Stimulated activated CD8-positive, alpha-beta memory T cell treated with anti-CD3 and anti-CD28 coated beads, Interleukin-7, amount 100 ng/mL, for 1 hour (primary cell): Measurements from ENCODE around the gene ZCCHC3.
"Not testable (repeated sequence)": the region's sequence is repeated elsewhere in the genome, so short reads cannot be mapped to it uniquely, and the experiment has no call there.

ENCODE experiments used
- DNase-seq, 2 donors: peaks; one replicate each; pipeline ENCODE4 v3.0.0-alpha.2; 2020; ENCODE audit warnings: low read depth in 2 of 2

Gene ZCCHC3

DNA sequence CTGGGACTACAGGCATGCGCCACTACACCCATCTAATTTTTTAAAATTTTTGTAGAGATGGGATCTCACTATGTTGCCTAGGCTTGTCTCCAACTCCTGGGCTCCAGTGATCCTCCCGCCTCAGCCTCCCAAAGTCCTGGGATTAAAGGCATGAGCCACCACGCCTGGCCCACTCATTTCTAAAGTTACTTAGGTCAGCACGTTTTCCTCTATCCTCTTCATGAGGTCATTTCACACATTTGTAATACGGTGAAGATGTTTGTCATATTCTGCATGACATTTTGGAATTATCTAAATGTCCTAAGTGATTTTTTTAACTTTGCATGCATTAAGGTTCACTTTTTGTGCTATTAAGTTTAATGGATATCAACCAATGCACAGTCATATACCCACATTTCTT is 16.0 kb downstream of the ZCCHC3 start:
- DNase-seq: no peak

DNA sequence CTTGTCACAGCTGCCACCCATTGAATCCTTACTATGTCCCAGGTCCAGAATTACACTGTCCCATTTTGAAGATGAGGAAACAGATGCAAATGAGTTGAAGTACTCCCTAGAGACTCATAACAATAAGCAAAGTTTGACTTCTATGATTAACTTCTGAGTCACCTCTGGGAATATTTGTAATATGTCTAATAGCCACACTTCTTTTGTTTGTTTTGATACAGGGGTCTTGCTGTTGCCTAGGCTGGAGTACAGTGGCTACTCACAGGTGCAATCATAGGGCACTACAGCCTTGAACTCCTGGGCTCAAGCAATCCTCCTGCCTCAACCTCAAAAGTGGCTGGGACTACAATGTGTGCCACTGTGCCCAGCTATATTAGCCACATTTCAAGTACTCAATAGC is 16.6 kb downstream of the ZCCHC3 start:
- DNase-seq: no peak

DNA sequence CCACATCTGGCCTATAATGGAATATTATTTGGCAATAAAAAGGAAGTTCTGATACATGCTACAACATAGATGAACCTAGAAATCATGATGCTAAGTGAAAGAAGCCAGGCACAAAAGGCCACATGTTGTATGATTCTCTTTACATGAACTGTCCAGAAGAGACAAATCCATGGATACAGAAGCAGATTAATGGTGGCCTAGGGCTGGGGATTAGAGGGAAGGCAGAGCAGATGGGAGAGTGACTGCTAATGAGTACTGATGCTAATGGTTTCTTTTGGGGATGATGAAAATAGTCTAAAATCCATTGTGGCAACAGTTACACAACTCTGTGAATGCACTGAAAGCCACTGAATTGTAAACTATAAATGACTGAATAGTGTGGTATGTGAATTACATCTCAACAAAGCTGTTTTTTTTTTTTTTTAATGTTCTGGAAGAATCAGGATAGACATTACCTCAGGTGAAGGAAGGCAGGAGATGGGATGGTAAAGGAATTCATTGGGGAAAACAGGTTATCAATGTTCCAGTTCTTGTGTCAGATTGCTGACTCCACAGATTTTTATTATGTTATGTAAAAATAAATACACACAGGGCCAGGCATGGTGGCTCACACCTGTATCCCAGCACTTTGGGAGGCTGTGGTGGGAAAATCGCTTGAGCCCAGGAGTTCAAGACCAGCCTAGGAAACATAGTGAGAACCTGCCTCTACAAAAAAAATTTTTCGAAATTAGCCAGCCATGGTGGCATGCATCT is 19.1 kb downstream of the ZCCHC3 start:
- no peak for DNase-seq

DNA sequence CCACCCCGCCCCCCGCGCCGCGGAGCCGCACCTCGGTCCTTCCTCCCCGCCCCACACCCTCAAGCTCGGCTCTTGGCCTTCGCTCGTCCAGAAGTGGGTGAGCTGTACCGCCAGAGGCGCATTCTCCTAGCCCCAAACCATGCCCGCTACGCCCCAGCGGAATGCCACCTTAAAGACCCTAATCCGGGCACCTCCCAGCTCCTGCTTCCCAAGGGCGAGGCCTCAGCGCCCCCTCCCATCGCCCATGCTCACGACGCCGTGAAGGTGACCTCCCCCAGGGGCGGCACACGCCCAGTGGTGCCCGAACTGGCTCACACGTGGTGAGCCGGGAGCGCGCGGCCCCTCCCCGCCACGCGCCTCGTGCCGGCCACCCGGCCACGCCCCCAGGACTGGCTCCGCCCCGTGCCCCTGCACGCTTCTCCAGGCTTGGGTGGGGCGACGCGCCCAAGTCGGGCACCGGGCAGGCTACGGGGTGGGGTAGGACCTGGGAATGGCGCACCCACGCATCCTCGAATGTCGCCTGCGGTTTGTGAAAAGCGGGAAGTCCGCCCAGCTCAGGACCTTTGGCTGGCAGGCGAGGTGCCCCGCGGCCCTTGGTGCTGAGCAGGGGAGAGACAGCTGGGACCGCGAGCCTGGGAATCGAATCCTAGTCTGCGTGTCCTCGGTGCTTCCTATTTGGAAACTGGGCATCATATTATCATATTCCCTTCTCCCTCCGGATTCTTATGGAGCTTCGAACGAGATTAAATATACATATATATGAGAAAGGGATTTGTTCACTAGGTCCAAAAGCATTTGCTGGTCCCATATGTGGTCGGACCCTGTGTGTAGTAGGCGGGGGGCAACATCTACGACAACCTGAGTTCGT is 27.0 kb downstream of the ZCCHC3 start:
- DNase-seq: peak; percentile 74 to 81

DNA sequence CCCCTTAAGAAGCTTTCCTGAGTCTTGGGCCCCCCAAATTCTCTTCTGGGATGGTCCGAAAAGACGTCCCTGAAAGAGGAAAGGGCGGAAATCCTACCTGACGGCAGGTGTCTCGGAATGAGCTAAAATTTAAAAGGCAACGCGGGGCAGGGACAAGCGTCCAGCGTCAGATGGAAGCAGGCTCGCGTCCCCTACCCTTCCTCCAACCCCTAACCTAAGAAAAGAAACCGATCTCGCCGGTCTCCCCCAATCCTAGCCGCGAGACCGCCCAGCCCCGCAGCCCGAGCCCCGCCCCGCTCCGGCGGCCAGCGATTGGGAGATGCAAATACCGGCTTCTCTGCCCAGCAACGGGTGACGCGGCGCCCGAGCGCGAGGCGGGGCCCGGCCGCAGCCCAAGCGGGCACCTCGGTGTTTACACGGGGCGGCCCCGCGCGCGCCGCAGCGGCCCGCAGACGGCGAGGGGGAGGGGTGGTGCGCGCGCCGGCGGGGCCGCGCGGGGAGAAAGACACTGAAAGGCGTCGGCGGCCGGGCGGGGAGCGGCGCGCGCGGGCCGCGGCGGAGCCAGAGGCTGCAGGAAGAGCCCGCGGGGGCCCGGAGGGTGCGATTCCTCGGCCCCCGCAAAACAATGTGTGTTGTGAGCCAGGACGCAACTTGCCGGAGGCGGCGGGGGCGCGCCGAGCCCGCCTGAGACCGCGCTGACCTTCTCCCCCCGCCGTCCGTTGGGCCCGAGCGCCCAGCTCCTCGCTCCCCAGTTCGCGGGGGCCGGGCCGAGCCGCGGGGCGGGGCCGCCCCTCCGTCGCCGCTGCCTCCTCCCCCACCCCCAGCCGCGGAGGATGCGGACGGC is 27.9 kb downstream of the ZCCHC3 start, which contains the start of gene SOX12:
SOX12 (plus strand) TSS at position 508 of the 844 bp plus-strand sequence. CDS start 373 bp downstream, outside the sequence.
- DNase-seq: peak; percentile 95 to 97

DNA sequence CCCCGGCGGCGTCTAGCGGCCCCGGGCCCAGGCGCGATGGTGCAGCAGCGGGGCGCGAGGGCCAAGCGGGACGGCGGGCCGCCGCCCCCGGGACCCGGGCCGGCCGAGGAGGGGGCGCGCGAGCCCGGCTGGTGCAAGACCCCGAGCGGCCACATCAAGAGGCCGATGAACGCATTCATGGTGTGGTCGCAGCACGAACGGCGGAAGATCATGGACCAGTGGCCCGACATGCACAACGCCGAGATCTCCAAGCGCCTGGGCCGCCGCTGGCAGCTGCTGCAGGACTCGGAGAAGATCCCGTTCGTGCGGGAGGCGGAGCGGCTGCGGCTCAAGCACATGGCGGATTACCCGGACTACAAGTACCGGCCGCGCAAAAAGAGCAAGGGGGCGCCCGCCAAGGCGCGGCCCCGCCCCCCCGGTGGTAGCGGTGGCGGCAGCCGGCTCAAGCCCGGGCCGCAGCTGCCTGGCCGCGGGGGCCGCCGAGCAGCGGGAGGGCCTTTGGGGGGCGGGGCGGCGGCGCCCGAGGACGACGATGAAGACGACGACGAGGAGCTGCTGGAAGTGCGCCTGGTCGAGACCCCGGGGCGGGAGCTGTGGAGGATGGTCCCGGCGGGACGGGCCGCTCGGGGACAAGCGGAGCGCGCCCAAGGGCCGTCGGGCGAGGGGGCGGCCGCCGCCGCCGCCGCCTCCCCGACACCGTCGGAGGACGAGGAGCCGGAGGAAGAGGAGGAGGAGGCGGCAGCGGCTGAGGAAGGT is 28.7 kb downstream of the ZCCHC3 start:
- DNase-seq: no peak

DNA sequence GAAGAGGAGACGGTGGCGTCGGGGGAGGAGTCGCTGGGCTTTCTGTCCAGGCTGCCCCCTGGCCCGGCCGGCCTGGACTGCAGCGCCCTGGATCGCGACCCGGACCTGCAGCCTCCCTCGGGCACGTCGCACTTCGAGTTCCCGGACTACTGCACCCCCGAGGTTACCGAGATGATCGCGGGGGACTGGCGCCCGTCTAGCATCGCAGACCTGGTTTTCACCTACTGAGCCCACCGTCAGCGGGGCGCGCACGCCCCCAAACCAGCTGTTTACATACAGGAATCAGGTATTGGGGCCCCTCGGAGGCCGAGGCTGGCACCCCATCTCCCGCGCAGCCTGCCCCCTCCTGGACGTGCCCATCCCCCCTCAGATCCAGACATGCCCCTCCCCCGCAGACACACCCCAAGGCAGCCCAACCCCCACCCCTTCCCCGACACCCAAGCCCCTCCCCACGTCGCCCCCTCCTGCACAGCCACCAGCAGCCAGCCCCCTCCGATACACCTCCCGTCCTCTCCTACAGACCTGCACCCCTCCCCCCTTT is 29.3 kb downstream of the ZCCHC3 start:
- DNase-seq: no peak

DNA sequence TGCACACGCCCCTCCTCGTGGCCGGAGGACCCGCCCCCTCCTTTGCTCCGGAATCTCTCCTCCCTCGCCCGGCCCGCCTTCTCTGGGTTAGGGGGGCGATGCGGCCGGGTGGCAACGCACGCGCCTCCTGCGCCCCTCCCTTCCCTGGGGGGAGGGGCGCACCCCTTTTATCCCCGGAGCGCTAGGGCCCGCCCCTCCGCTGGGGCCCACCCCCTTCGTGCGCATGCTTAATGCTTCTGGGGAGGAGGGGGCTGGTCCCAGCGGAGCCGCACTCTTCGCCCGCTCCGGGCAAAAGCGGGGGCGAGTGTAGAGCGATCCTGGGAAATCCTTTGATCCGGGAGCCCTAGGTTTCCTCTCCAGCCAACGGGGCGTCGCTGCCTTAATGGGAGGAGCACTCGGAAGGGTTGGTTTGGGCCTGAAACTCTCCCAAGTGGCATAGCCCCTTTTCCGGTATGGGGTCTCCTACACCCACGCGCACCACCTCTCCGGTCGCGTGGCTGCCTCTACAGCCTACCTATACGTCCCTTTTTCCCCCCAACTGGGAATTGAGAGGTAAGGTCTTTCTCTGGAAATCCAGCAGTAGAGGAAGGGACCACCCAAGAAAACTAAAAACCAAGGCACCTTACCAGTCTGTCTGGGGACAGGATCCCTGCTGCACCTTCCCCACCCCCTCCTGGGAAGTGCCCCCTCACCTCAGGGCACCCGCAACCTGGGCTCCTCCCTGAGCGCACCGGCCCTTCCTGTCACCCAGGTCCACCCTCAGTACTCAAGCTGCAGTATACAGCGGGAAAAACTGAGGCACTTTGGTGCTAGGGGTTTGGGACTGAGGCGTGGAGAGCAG is 30.0 kb downstream of the ZCCHC3 start:
- peak; percentile 42 to 48 for DNase-seq

DNA sequence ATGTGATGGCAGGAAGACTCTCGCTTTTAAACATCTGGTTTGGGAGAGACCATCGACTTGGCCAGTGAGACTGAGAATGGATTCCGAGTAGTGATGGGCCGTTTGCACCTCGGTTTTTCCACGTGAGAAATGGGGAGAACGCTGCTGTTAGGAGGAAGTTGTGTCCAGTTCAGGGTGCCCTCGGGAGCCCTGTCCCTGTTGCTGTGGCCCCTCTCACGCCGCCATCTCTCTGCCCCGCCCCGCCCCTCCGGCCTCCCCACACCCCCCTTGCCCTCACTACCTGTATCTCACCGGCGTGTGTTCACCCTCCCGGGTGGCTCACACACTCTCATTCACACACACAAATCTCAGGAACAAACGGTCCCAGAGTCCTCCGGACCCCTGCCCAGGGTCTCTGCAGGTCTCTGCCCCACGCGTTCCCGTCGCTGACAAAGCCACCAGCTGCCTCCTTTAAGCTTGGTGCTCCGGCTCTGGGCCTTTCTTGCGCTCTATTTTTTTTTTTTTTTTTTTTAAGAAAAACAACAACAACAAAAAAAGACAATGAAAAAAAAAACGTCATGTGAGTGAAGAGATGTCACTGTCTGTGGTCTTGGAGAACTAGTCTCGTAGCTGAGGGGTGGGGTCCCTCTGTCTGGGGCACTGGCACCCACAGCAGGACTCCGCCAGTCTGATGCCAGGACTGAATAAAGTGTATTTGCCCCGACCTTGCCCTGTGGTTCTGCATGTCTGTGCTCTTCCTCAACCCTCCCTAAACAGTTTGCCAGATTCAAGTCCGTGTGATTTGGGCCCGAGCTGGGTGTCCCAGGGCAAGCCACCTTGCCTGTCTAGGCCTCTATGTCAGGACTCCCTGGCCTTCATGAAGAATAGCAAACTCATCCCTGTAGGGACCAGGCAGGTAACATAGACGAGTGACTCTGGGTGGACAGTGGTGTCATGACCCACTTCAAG is 30.9 kb downstream of the ZCCHC3 start:
- DNase-seq: no peak

DNA sequence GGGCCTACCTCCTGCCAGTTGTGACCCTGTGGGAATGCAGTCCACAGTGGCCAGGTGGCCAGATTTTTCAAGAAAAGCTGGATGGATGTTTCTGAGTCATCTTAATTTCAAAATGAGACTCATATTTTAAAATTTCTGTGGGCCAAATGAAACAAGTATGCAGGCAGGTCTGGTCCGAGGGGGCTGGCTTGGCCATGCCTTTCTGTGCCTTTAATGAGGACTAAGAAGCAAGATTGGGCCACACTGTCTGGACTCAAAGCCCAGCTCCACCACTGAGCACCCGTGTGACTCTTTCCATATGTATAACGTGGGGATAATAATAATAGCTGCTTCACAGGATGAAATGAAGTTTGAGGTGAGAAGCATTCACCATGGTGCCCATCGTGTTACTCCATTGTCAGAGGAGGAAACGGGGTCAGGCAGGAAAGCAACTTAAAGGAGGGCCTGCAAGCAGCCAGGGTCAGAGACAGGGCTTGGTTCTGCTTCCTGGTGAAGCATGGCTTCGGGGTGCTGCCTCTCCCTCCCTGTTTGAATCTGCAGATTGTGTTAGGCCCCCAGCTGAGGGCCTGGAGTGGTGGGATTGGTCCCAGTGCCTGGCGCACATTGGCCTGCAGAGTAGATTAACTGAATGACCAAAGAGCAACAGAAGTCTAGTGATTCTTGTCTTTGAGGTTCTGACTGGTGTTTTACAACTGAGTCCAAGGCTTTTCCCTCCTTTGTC is 31.8 kb downstream of the ZCCHC3 start:
- no peak for DNase-seq

DNA sequence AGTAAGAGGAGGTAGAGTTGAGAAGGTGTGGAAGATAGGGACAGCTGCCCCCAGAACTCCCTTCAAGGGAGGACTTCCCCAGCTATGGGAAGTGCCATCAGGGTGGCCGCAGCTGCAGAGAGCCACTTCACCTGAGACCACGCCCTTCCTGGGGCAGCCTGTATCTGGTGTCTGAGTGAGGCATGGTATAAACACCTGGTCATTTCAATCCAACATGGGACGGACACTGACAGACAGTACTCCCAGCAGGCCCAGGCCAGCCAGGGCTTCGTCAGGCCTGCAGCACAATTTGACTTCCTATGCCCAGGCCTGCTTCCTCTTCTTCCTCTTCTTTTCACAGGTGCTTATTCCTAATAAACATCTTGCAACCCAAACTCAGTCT is 32.5 kb downstream of the ZCCHC3 start:
- no peak for DNase-seq

DNA sequence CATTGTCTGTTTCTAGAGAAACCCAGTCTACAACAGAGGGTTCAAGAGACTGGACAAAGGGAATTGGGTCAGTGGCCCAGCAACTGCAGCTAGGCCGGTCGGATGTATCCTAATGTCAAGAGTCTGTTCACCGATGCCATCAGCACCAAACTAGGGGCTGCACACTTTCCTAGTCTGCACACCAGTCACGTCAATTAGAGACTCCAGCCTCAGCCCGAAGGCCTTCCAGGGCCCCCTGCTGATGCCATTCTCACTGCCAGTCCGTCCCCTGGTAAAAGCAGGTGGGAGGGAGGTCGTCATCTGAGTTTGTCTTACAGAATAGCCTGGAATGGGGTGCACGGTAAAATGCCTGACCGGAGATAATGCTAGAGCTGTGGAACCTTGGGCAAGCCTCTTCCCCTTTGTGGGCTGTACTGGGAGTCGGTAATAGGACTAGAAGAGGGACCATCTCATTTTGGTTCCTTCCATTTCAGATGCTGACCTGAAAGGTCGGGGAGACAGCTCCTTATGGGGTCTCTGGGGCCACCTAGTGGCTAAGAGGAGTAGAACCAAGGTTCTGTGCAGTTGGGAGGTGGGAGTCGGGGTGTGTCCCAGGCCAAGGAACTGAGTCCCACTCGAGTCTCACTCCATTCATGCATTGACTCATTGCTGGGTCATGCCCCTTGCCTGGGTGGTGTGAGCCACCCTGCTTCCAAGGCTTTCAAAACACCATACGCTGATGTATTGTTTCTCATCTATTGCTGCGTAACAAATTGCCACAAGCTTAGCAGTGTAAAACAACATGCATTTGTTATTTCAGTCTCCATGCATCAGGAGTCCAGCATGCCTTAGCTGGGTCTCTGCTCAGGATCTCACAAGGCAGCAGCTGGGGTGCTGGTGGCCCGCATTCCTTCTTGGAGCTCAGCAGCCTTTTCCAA is 33.1 kb downstream of the ZCCHC3 start:
- DNase-seq: no peak

DNA sequence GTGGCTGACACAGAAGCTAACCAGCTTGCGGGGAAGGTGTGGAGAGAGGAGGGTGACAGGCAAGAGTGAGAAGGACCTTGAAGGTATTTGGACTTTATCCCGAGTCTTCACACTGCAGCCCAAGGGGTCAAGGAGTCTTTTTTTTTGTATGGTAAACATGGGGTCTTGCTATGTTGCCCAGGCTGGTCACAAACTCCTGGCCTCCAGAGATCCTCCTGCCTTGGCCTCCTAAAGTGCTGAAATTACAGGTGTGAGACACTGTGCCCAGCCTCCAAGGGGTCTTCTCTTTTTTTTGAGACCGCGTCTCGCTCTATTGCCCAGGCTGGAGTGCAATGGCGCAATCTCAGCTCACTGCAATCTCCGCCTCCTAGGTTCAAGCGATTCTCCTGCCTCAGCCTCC is 37.2 kb downstream of the ZCCHC3 start:
- DNase-seq: no peak

DNA sequence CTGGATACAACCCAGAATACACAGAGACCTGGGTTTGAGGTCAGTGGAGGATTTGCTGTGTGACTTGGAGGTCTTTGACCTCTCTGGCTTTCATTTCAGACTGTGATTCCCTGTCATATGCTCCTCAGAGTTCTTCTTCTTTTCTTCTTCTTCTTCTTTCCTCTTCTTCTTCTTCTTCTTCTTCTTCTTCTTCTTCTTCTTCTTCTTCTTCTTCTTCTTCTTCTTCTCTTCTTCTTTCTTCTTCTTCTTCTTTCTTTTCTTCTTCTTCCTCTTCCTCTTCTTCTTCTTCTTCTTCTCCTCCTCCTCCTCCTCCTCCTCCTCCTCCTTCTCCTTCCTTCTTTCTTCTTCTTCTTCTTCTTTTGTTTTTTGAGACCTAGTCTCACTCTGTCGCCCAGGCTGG is 38.7 kb downstream of the ZCCHC3 start:
- not testable (repeated sequence) for DNase-seq

DNA sequence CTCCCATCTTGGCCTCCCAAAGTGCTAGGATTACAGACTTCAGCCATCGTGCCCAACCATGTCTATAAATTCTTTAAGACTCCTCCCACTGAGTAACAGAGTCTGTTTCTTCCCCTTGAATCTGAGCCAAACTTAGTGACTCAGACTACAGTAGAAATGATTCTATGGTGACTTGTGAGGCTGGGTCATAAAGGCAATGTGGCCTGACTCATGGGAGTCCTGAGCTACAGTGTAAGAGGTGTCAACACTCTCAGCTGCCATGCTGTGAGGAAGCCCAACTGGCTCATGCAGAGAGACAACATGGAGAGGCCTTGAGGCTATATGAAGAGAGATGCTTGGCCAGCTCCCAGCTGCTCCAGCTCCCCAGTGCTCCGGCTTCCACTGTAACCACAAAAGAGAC is 44.3 kb downstream of the ZCCHC3 start:
- DNase-seq: no peak

DNA sequence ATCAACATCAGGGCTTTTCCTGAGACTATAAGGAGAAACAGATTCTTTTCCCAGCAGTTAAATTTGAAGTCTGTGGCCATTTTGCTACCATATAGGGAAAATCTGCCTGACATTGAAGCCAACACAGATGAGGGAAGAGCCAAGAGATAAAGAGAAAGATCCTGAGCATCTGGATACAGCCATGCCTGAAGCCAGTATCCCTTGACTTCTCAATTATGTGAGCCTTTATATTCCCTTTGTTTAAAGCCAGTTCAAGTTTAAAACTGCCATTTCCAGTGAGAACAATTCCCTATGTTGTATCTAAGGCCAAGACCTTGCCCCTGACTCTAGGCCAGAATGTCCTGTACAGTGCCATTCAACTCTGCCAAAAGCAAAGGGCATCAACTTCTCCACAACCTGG is 45.7 kb downstream of the ZCCHC3 start:
- no peak for DNase-seq

DNA sequence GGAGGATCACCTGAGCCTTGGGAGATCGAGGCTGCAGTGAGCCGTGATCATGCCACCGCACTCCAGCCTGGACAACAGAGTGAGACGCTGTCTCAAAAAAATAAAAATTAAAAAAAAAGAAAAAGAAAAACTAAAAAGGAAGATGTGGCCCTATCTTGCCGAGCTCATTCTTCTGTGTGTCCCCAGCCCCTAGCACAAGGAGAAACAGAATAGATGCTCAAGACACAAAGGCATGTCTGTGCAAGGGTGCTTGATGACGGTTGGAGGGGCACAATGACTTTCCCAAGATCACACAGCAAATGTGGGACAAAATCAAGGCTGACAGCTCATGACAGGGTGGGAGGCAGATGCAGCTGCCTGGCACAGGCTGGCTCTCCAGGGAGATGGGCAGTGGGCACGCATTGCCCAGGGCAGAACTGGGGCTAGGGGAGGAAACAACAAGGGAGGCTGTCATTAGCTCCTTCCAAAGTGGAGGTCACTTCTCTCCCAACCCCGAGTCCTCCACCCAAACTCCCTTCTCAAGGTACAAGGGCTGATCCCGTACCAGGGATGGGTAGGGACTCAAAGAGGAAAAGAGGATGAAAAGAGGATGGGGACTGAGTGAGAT is 48.8 kb downstream of the ZCCHC3 start:
- DNase-seq: no peak
